GM12878 (cell line): ENCODE data around the gene CAV1. TPM values are rescaled to one million over a fixed set of nuclear protein-coding genes. Genes with fewer than 3 reads are reported as not detected.

Source experiments
- ATAC-seq: fragments of 200-7000 bp; cut with Tn5 transposase; 3 replicates; pipeline ENCODE4 v1.9.1; 2020; ENCODE audit warnings: mild to moderate bottlenecking, moderate library complexity
- BruUV-seq: library from RNA; stranded (reverse); fragments of 400-500 nt; replicated peaks from 2 replicates; lab custom pipeline; 2021; lab: Mats Ljungman, UMichigan
- CTCF ChIA-PET: fragments of 300-600 bp; sonication (Branson Sonifier 250); formaldehyde crosslinking; extraction: SDS; loops from one replicate; lab custom pipeline; 2021; ENCODE audit warnings: inconsistent platforms; lab: Yijun Ruan, JAX
- POLR2A ChIA-PET: fragments of 350-600 bp; formaldehyde crosslinking; extraction: SDS; loops from one replicate; lab custom pipeline; 2021; ENCODE audit warnings: inconsistent platforms; lab: Charles Lee
- RAD21 ChIA-PET: fragments of 300-600 bp; sonication (Branson Sonifier 250); formaldehyde crosslinking; loops from one replicate; lab custom pipeline; 2023; ENCODE audit warnings: antibody characterized with exemption; ENCODE audit not compliant: unreplicated experiment; lab: Charles Lee
- SMC1A ChIA-PET: fragments of 300-600 bp; sonication (Branson Sonifier 250); formaldehyde crosslinking; loops from one replicate; lab custom pipeline; 2023; ENCODE audit not compliant: unreplicated experiment, uncharacterized antibody; lab: Charles Lee
- DNase-seq: peaks from one replicate; pipeline ENCODE4 v3.0.0-alpha.2; 2011; ENCODE audit warnings: low read depth, low spot score
- FAIRE-seq: peaks from 3 replicates; lab custom pipeline; 2011; peaks lifted over from hg19 to GRCh38; lab: Jason Lieb, UNC
- H2AFZ ChIP-seq: 2 replicates; pipeline ENCODE4 v1.6.0; 2011; ENCODE audit warnings: low read depth, low read length, control low read depth; ENCODE audit not compliant: control insufficient read depth
- H3K27ac ChIP-seq: 2 replicates; pipeline ENCODE4 v1.5.1; 2011; ENCODE audit warnings: control low read depth; ENCODE audit not compliant: control insufficient read depth, insufficient read depth
- H3K27me3 ChIP-seq, 2 experiments: replicated peaks in 1 of 2; 2 replicates each; pipeline versions ENCODE4 v1.6.0 to v1.6.1; 2011; ENCODE audit warnings: low read length in 1 of 2; ENCODE audit not compliant: control insufficient read depth in 2 of 2, insufficient read depth in 2 of 2
- H3K36me3 ChIP-seq, 2 experiments: 2 replicates each; pipeline ENCODE4 v1.5.1; 2011; ENCODE audit warnings: low read length in 1 of 2; ENCODE audit not compliant: control insufficient read depth in 2 of 2, insufficient read depth in 2 of 2
- H3K4me1 ChIP-seq: 2 replicates; pipeline ENCODE4 v1.6.1; 2011; ENCODE audit warnings: mild to moderate bottlenecking, low read length, moderate library complexity, mixed read lengths; ENCODE audit not compliant: control insufficient read depth, insufficient read depth
- H3K4me2 ChIP-seq: 2 replicates; pipeline ENCODE4 v1.6.0; 2011; ENCODE audit warnings: control low read depth; ENCODE audit not compliant: control insufficient read depth, insufficient read depth
- H3K4me3 ChIP-seq: fragments of 200-600 bp; sonication (generic); 2 replicates; pipeline ENCODE4 v1.5.1; 2016
- H3K79me2 ChIP-seq: 2 replicates; pipeline ENCODE4 v1.6.0; 2011; ENCODE audit warnings: low read length; ENCODE audit not compliant: control insufficient read depth, insufficient read depth
- H3K9ac ChIP-seq: 2 replicates; pipeline ENCODE4 v1.8.0; 2011; ENCODE audit warnings: low read length, control low read depth, mixed read lengths; ENCODE audit not compliant: control insufficient read depth, insufficient read depth
- H3K9me3 ChIP-seq: replicated peaks from 3 replicates; pipeline ENCODE4 v1.5.1; 2011; ENCODE audit warnings: mild to moderate bottlenecking, low read length; ENCODE audit not compliant: control insufficient read depth, insufficient read depth
- H4K20me1 ChIP-seq: 2 replicates; pipeline ENCODE4 v1.6.0; 2011; ENCODE audit not compliant: control insufficient read depth, insufficient read depth
- BRCA1 ChIP-seq: IDR thresholded peaks from 2 replicates; pipeline ENCODE4 v1.6.1; 2011; ENCODE audit warnings: low read depth, low read length, improper control_type of control experiment
- EZH2 ChIP-seq: IDR thresholded peaks from 2 replicates; pipeline ENCODE4 v1.6.1; 2012; ENCODE audit warnings: low read depth, mild to moderate bottlenecking, control low read depth, inconsistent platforms, low read length, borderline replicate concordance; ENCODE audit not compliant: control insufficient read depth
- HDAC6 ChIP-seq: fragments of 200-600 bp; sonication (generic); IDR thresholded peaks from one replicate; pipeline ENCODE4 v1.8.0; 2017; ENCODE audit warnings: antibody characterized with exemption; ENCODE audit not compliant: unreplicated experiment
- MYB ChIP-seq: fragments of 150-350 bp; IDR thresholded peaks from 2 replicates; pipeline ENCODE4 v1.6.1; 2014; ENCODE audit warnings: mild to moderate bottlenecking, low read depth, low read length, borderline replicate concordance
- RAD21 ChIP-seq: IDR thresholded peaks from 2 replicates; pipeline ENCODE4 v1.6.1; 2011; ENCODE audit warnings: mild to moderate bottlenecking, low read depth, low read length, moderate library complexity; ENCODE audit not compliant: insufficient read depth
- RBBP5 ChIP-seq: fragments of 200-600 bp; sonication (generic); conservative IDR thresholded peaks from 2 replicates; pipeline ENCODE4 v1.6.1; 2016
- SMAD1 ChIP-seq: fragments of 450-650 bp; IDR thresholded peaks from 2 replicates; pipeline ENCODE4 v1.6.1; 2018; ENCODE audit warnings: mild to moderate bottlenecking, low read depth; ENCODE audit not compliant: partially characterized antibody
- SMC3 ChIP-seq: IDR thresholded peaks from 2 replicates; pipeline ENCODE4 v1.6.1; 2011; ENCODE audit warnings: low read length, improper control_type of control experiment, borderline replicate concordance
- TCF3 ChIP-seq: IDR thresholded peaks from 2 replicates; pipeline ENCODE4 v1.6.1; 2012; ENCODE audit warnings: low read depth, mild to moderate bottlenecking, low read length, borderline replicate concordance; ENCODE audit not compliant: insufficient read depth
- ZZZ3 ChIP-seq: IDR thresholded peaks from 2 replicates; pipeline ENCODE4 v1.6.1; 2011; ENCODE audit warnings: low read depth; ENCODE audit not compliant: control insufficient read depth, insufficient read length
- WGBS: methylation state at CpG from one replicate; pipeline ENCODE4 v1.1.6; 2016; ENCODE audit warnings: low lambda C conversion rate; ENCODE audit not compliant: insufficient replicate concordance, insufficient coverage; ENCODE audit errors: missing lambda C conversion rate; 5-methylcytosine and 5-hydroxymethylcytosine counted together
- in situ Hi-C: fragments of 300-500 bp; cut with MboI; formaldehyde crosslinking; loops from 9 replicates; pipeline ENCODE4 v1.14.3; 2018; ENCODE audit warnings: mixed read lengths
- intact Hi-C: fragments of 100-400 bp; cut with micrococcal nuclease; formaldehyde crosslinking; loops from one replicate; pipeline ENCODE4 v1.14.2; 2022; ENCODE audit not compliant: unreplicated experiment
- polyA plus RNA-seq, 11 experiments: library from polyadenylated mRNA; depleted of rRNA in 4 of 11; unstranded in 6 of 11; stranded (reverse) in 5 of 11; fragments of >200 nt; fragmentation: Nextera tagmentation in 4 of 11; fragmentation: Illumina TruSeq in 1 of 11; extraction: Ambion mirVana in 4 of 11; extraction: Trizol in 1 of 11; gene quantifications; 1 replicate in 1 of 11; 2 replicates in 10 of 11; pipeline versions ENCODE4 v1.2.1 to v1.2.3, GENCODE V29; 2011 to 2016; ENCODE audit warnings: inconsistent platforms in 2 of 11, missing spikeins in 2 of 11, low read depth in 1 of 11
- total RNA-seq, 4 experiments: library from RNA; depleted of rRNA in 3 of 4; stranded (reverse); fragments of >200 nt in 3 of 4; fragmentation: Illumina TruSeq in 1 of 4; extraction: Trizol in 1 of 4; gene quantifications; 2 replicates each; pipeline versions ENCODE4 v1.2.1 to v1.2.3, GENCODE V29; 2013 to 2021
- TF ChIP-seq, protein P1 (sequence below): IDR thresholded peaks from 2 replicates; pipeline ENCODE4 v1.6.1; 2012; ENCODE audit warnings: low read depth, low read length, improper control_type of control experiment
- TF ChIP-seq, protein P2 (sequence below): fragments of 450-650 bp; IDR thresholded peaks from 2 replicates; pipeline ENCODE4 v1.6.1; 2017; ENCODE audit warnings: borderline replicate concordance

The CAV1 gene
- total and polyA plus RNA-seq, 10 of the 15 experiments (the other 5 are each of a cell fraction or from before 2014, with no cell fraction given), result 0.45 to 26.5 (median 2.0) TPM

GRCh38 chr7:116592445-116592844 lies 67.6 kb downstream of the CAV1 start:
- FAIRE-seq, result no peak

DNA sequence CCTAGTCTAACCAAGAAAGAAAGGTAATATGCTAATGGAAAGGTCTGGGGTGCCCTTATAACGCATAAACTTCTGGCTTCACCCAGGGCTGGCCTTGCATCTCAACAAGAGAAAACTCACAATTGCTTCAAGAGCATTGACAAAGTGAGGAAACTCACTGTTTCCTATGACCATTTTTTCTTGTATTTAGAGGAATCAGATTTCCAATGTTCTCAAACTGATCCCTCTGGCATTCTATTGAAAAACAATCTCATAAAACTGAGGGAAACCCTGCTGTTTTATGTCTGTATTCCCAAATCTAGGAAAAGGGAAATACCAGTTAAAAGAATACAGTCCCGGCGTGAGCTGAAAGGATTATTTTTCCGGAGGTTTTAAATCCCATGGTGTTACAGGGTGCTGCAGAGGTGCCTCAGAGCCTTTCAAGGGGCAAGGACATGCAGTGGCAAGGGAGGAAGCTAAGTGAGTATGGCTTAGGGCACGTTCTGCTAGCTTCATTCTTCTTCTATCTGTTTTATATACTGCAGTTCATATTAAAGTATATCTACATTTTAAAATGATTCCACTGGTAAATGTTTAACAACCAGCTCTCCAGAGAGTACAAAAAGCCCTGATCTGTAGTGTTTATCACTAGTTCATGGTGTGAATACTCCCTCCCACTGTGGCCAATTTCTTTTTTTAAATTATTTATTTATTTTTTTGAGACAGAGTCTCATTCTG lies 68.7 kb downstream of the CAV1 start:
- DNase-seq (no peak), FAIRE-seq (no peak), ATAC-seq (no peak)
- ChIA-PET SMC1A (interaction anchor here (0.7 to 6.3 kb wide), 4 partner anchors 87 to 336 kb away, joined by 3 to 156 read pairs (median 4); no protein-coding TSS in a partner anchor), RAD21 (interaction anchor here (0.7 to 1.7 kb wide), 4 partner anchors 58 to 334 kb away, joined by 3 to 4 read pairs (median 3); no protein-coding TSS in a partner anchor), CTCF (interaction anchor here (0.9 to 7.3 kb wide), 5 partner anchors 191 to 336 kb away, joined by 3 to 169 read pairs (median 106); no protein-coding TSS in a partner anchor), POLR2A (no interaction called here)
- H3K36me3 ChIP-seq, result no peaks in the 10 kb centered on the region
- no peaks in the 10 kb centered on the region for H3K9me3 ChIP-seq
- intact Hi-C loops (no loop called here), in situ Hi-C loops (loop anchor here (10.0 kb wide), 1 partner anchor 419 kb away; no protein-coding TSS in a partner anchor)
- no peak overlapping the region for H3K27ac ChIP-seq
- no peak overlapping the region for H3K9ac ChIP-seq
- H3K79me2 ChIP-seq, result no peaks in the 10 kb centered on the region
- no peak overlapping the region for H2AFZ ChIP-seq
- H3K4me1 ChIP-seq, result peaks cover 4% of the 10 kb centered on the region; the same call in 1 of the 2 replicates
- H3K4me3 ChIP-seq, result no peak overlapping the region
- 43% methylated on average over 5 of the region's 5 CpGs for WGBS
- H3K4me2 ChIP-seq, result no peak overlapping the region
- no peaks in the 10 kb centered on the region for H4K20me1 ChIP-seq
- H3K27me3 ChIP-seq, result peaks cover 2% of the 10 kb centered on the region in 2 experiments; a peak in 2 of 4 replicates
- BruUV-seq, result no TSS peak
- TF ChIP-seq HDAC6, result no peak
- no peak for TF ChIP-seq BRCA1
- TF ChIP-seq EZH2, result no peak
- no peak for TF ChIP-seq RAD21
- TF ChIP-seq ZZZ3, result no peak
- TF ChIP-seq, protein P1, sequence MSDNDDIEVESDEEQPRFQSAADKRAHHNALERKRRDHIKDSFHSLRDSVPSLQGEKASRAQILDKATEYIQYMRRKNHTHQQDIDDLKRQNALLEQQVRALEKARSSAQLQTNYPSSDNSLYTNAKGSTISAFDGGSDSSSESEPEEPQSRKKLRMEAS, result no peak
- TF ChIP-seq, protein P2, sequence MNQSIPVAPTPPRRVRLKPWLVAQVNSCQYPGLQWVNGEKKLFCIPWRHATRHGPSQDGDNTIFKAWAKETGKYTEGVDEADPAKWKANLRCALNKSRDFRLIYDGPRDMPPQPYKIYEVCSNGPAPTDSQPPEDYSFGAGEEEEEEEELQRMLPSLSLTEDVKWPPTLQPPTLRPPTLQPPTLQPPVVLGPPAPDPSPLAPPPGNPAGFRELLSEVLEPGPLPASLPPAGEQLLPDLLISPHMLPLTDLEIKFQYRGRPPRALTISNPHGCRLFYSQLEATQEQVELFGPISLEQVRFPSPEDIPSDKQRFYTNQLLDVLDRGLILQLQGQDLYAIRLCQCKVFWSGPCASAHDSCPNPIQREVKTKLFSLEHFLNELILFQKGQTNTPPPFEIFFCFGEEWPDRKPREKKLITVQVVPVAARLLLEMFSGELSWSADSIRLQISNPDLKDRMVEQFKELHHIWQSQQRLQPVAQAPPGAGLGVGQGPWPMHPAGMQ, result no peak

More at GRCh38 chr7:116592445-116592844, 67.6 kb downstream of the CAV1 start:
- no peak for ATAC-seq
- Histone ChIP-seq H3K9ac (no peak overlapping the region), H3K9me3 (no peaks in the 10 kb centered on the region), H3K4me3 (no peak overlapping the region), H3K27ac (no peak overlapping the region), H2AFZ (no peak overlapping the region), H3K4me2 (no peak overlapping the region), H4K20me1 (no peaks in the 10 kb centered on the region), H3K79me2 (no peaks in the 10 kb centered on the region), H3K36me3 (no peaks in the 10 kb centered on the region), H3K4me1 (peaks cover 12% of the 10 kb centered on the region), H3K27me3 (peaks cover 0 to 2% of the 10 kb centered on the region in 2 experiments; a peak in 2 of 4 replicates)
- SMC1A ChIA-PET, result interaction anchor here (0.8 to 6.3 kb wide), 26 partner anchors 19 to 458 kb away, joined by 3 to 156 read pairs (median 5); no protein-coding TSS in a partner anchor
- POLR2A ChIA-PET, result no interaction called here
- TF ChIP-seq SMC3 (no peak), TCF3 (no peak), MYB (no peak), RBBP5 (no peak), SMAD1 (no peak)
- in situ Hi-C loops (loop anchor here (10.0 kb wide), 1 partner anchor 418 kb away; no protein-coding TSS in a partner anchor), intact Hi-C loops (no loop called here)
- WGBS, result 18% methylated on average over 8 of the region's 8 CpGs
- BruUV-seq, result no TSS peak
- RAD21 ChIA-PET, result interaction anchor here (0.9 to 3.1 kb wide), 9 partner anchors 10 to 418 kb away, joined by 3 to 40 read pairs (median 4); no protein-coding TSS in a partner anchor
- CTCF ChIA-PET, result interaction anchor here (0.6 to 7.3 kb wide), 44 partner anchors 8 to 535 kb away, joined by 3 to 169 read pairs (median 8); partner anchors contain the start of gene CAV1
- no peak for DNase-seq
